Stimulated activated naive B cell treated with anti-CD40 and anti-IgM and Interleukin-4, amounts not matched to agents 10 μg/mL and 1 μg/mL and 100 μg/mL, for 72 hours (primary cell): ENCODE measurements around the gene VAMP5.
"Not testable (repeated sequence)": the region's sequence is repeated elsewhere in the genome, so short reads cannot be mapped to it uniquely, and the experiment has no call there.

Experiments
- ATAC-seq, 2 donors: fragments of 150-1000 bp; cut with Tn5 transposase; replicated peaks; 2 replicates each; pipeline ENCODE4 v1.10.0; 2021; ENCODE audit warnings: moderate library complexity in 1 of 2
- DNase-seq: peaks from one replicate; pipeline ENCODE4 v3.0.0; 2021
- H3K27ac Mint-ChIP-seq: one replicate; pipeline ENCODE4 v1.8.0; 2022; ENCODE audit warnings: mild to moderate bottlenecking, mixed read lengths
- H3K27me3 Mint-ChIP-seq, 2 donors: one replicate each; pipeline ENCODE4 v1.8.0; 2022; ENCODE audit warnings: mixed read lengths in 2 of 2
- H3K36me3 Mint-ChIP-seq, 2 donors: one replicate each; pipeline ENCODE4 v1.8.0; 2022; ENCODE audit warnings: mixed read lengths in 2 of 2, mild to moderate bottlenecking in 1 of 2
- H3K4me1 Mint-ChIP-seq, 2 donors: one replicate each; pipeline ENCODE4 v1.8.0; 2022; ENCODE audit warnings: mixed read lengths in 2 of 2, mild to moderate bottlenecking in 1 of 2
- H3K4me3 Mint-ChIP-seq, 2 donors: one replicate each; pipeline ENCODE4 v1.8.0; 2022; ENCODE audit warnings: mild to moderate bottlenecking in 2 of 2, mixed read lengths in 2 of 2, moderate library complexity in 1 of 2
- H3K9me3 Mint-ChIP-seq, 2 donors: one replicate each; pipeline ENCODE4 v1.8.0; 2022; ENCODE audit warnings: mixed read lengths in 2 of 2, mild to moderate bottlenecking in 1 of 2

The VAMP5 gene

GRCh38 chr2:85545780-85546240, 38.4 kb upstream of the VAMP5 start:
- no peaks in the 10 kb centered on the region for H3K9me3 Mint-ChIP-seq
- H3K27ac Mint-ChIP-seq: peak overlapping the region; percentile 56
- no peak overlapping the region for H3K4me3 Mint-ChIP-seq
- DNase-seq (no peak), ATAC-seq (peak in 1 of 2 donors; percentile 10)
- H3K27me3 Mint-ChIP-seq: no peaks in the 10 kb centered on the region
- H3K36me3 Mint-ChIP-seq: peaks cover 35 to 56% of the 10 kb centered on the region in 2 donors
- H3K4me1 Mint-ChIP-seq: peaks cover 18 to 33% of the 10 kb centered on the region in 2 donors

- Mint-ChIP-seq H3K27me3 (no peaks in the 10 kb centered on the region), H3K27ac (peak overlapping the region; percentile 81), H3K9me3 (no peaks in the 10 kb centered on the region), H3K36me3 (peaks cover 31 to 51% of the 10 kb centered on the region in 2 donors), H3K4me3 (no peak overlapping the region), H3K4me1 (peaks cover 17 to 18% of the 10 kb centered on the region in 2 donors)
- DNase-seq (no peak), ATAC-seq (no peak)
Observed at GRCh38 chr2:85547089-85547858, 37.0 kb upstream of the VAMP5 start.

- no peak overlapping the region for H3K4me3 Mint-ChIP-seq
- peak overlapping the region; percentile 59 for H3K27ac Mint-ChIP-seq
- peaks cover 11 to 15% of the 10 kb centered on the region in 2 donors for H3K4me1 Mint-ChIP-seq
- H3K9me3 Mint-ChIP-seq: no peaks in the 10 kb centered on the region
- ATAC-seq: no peak
- no peaks in the 10 kb centered on the region for H3K27me3 Mint-ChIP-seq
- peaks cover 23 to 46% of the 10 kb centered on the region in 2 donors for H3K36me3 Mint-ChIP-seq
- no peak for DNase-seq
Observed at GRCh38 chr2:85547859-85548607, 36.2 kb upstream of the VAMP5 start.

GRCh38 chr2:85548608-85548900, 35.7 kb upstream of the VAMP5 start:
- peaks cover 20 to 42% of the 10 kb centered on the region in 2 donors for H3K36me3 Mint-ChIP-seq
- H3K9me3 Mint-ChIP-seq: no peaks in the 10 kb centered on the region
- no peak for DNase-seq

GRCh38 chr2:85549095-85549494, 35.1 kb upstream of the VAMP5 start:
- Mint-ChIP-seq H3K36me3 (peaks cover 18 to 37% of the 10 kb centered on the region in 2 donors), H3K27me3 (no peaks in the 10 kb centered on the region), H3K9me3 (no peaks in the 10 kb centered on the region), H3K4me1 (peaks cover 3 to 11% of the 10 kb centered on the region in 2 donors), H3K4me3 (no peak overlapping the region), H3K27ac (no peak overlapping the region)
- DNase-seq: no peak
- ATAC-seq: no peak

More at GRCh38 chr2:85548608-85548900, 35.7 kb upstream of the VAMP5 start:
- Mint-ChIP-seq H3K27ac (no peak overlapping the region), H3K27me3 (no peaks in the 10 kb centered on the region), H3K4me3 (no peak overlapping the region), H3K4me1 (peaks cover 7 to 13% of the 10 kb centered on the region in 2 donors)
- no peak for ATAC-seq

- H3K4me3 Mint-ChIP-seq: no peak overlapping the region
- DNase-seq: no peak
- no peak for ATAC-seq
- H3K27ac Mint-ChIP-seq: no peak overlapping the region
- H3K4me1 Mint-ChIP-seq: peaks cover 0 to 8% of the 10 kb centered on the region in 2 donors
- no peaks in the 10 kb centered on the region for H3K27me3 Mint-ChIP-seq
- no peaks in the 10 kb centered on the region for H3K9me3 Mint-ChIP-seq
- peaks cover 23 to 36% of the 10 kb centered on the region in 2 donors for H3K36me3 Mint-ChIP-seq
Observed at GRCh38 chr2:85549826-85550225, 34.4 kb upstream of the VAMP5 start.

GRCh38 chr2:85550486-85550885, 33.7 kb upstream of the VAMP5 start:
- peaks cover 27 to 37% of the 10 kb centered on the region in 2 donors for H3K36me3 Mint-ChIP-seq
- no peak overlapping the region for H3K4me3 Mint-ChIP-seq
- no peaks in the 10 kb centered on the region for H3K27me3 Mint-ChIP-seq
- H3K27ac Mint-ChIP-seq: peak overlapping the region; percentile 67
- ATAC-seq (no peak), DNase-seq (no peak)
- H3K9me3 Mint-ChIP-seq: no peaks in the 10 kb centered on the region
- H3K4me1 Mint-ChIP-seq: peaks cover 0 to 9% of the 10 kb centered on the region in 2 donors

GRCh38 chr2:85551698-85552678, 32.2 kb upstream of the VAMP5 start:
- ATAC-seq: peak; percentile 93
- Mint-ChIP-seq H3K27me3 (no peaks in the 10 kb centered on the region), H3K27ac (no peak overlapping the region), H3K4me3 (no peak overlapping the region), H3K9me3 (no peaks in the 10 kb centered on the region), H3K4me1 (peaks cover 0 to 8% of the 10 kb centered on the region in 2 donors), H3K36me3 (peaks cover 23 to 33% of the 10 kb centered on the region in 2 donors)
- peak; percentile 73 for DNase-seq

GRCh38 chr2:85553184-85553583, 31.0 kb upstream of the VAMP5 start:
- no peaks in the 10 kb centered on the region for H3K27me3 Mint-ChIP-seq
- no peak overlapping the region for H3K27ac Mint-ChIP-seq
- DNase-seq: no peak
- no peak overlapping the region for H3K4me3 Mint-ChIP-seq
- ATAC-seq: no peak
- H3K36me3 Mint-ChIP-seq: peaks cover 27 to 31% of the 10 kb centered on the region in 2 donors
- no peaks in the 10 kb centered on the region for H3K9me3 Mint-ChIP-seq
- peaks cover 6 to 8% of the 10 kb centered on the region in 2 donors for H3K4me1 Mint-ChIP-seq

GRCh38 chr2:85554980-85555612, 29.1 kb upstream of the VAMP5 start:
- no peak for DNase-seq
- ATAC-seq: no peak
- H3K4me3 Mint-ChIP-seq: no peak overlapping the region
- H3K36me3 Mint-ChIP-seq: peaks cover 29 to 34% of the 10 kb centered on the region in 2 donors
- no peaks in the 10 kb centered on the region for H3K27me3 Mint-ChIP-seq
- peaks cover 12 to 24% of the 10 kb centered on the region in 2 donors for H3K4me1 Mint-ChIP-seq
- H3K9me3 Mint-ChIP-seq: no peaks in the 10 kb centered on the region
- no peak overlapping the region for H3K27ac Mint-ChIP-seq

GRCh38 chr2:85557130-85557529, 27.1 kb upstream of the VAMP5 start:
- H3K9me3 Mint-ChIP-seq: no peaks in the 10 kb centered on the region
- no peaks in the 10 kb centered on the region for H3K27me3 Mint-ChIP-seq
- peaks cover 15 to 39% of the 10 kb centered on the region in 2 donors for H3K4me1 Mint-ChIP-seq
- H3K27ac Mint-ChIP-seq: no peak overlapping the region
- peaks cover 21 to 23% of the 10 kb centered on the region in 2 donors for H3K36me3 Mint-ChIP-seq
- H3K4me3 Mint-ChIP-seq: no peak overlapping the region
- no peak for ATAC-seq
- no peak for DNase-seq

- ATAC-seq (no peak), DNase-seq (no peak)
- H3K9me3 Mint-ChIP-seq: no peaks in the 10 kb centered on the region
- H3K27ac Mint-ChIP-seq: peak overlapping the region; percentile 47
- H3K27me3 Mint-ChIP-seq: no peaks in the 10 kb centered on the region
- no peak overlapping the region for H3K4me3 Mint-ChIP-seq
- peaks cover 15 to 45% of the 10 kb centered on the region in 2 donors for H3K4me1 Mint-ChIP-seq
- H3K36me3 Mint-ChIP-seq: peaks cover 20% of the 10 kb centered on the region in 2 donors
Observed at GRCh38 chr2:85558160-85558559, 26.1 kb upstream of the VAMP5 start.

- Mint-ChIP-seq H3K4me1 (peaks cover 19 to 55% of the 10 kb centered on the region in 2 donors), H3K27ac (peak overlapping the region; percentile 51), H3K4me3 (peak overlapping the region; percentile 93 to 94), H3K36me3 (peaks cover 5 to 13% of the 10 kb centered on the region in 2 donors)
- H3K27me3 Mint-ChIP-seq, DNase-seq, H3K9me3 Mint-ChIP-seq, ATAC-seq: not testable (repeated sequence)
Observed at GRCh38 chr2:85560403-85560726, 23.9 kb upstream of the VAMP5 start.
